IPS DF 6.9 (cell line): ENCODE data around the gene RHCG.
A peak's percentile ranks its signal among the peaks of the same experiment; 100 is the strongest.
"Not testable (repeated sequence)": the region's sequence is repeated elsewhere in the genome, so short reads cannot be mapped to it uniquely, and the experiment has no call there.

ENCODE experiments used
- DNase-seq: peaks from one replicate; pipeline ENCODE4 v3.0.0-alpha.2; 2013; ENCODE audit warnings: low read depth, low spot score
- H3K27ac ChIP-seq: one replicate; pipeline ENCODE4 v1.5.1; 2013; ENCODE audit warnings: low read length, control low read depth
- H3K27me3 ChIP-seq: 2 replicates; pipeline ENCODE4 v1.6.1; 2013; ENCODE audit warnings: mild to moderate bottlenecking, low read length; ENCODE audit not compliant: control insufficient read depth, insufficient read depth
- H3K36me3 ChIP-seq: 2 replicates; pipeline ENCODE4 v1.6.1; 2013; ENCODE audit warnings: low read length; ENCODE audit not compliant: control insufficient read depth, insufficient read depth
- H3K4me1 ChIP-seq: 2 replicates; pipeline ENCODE4 v1.6.1; 2013; ENCODE audit warnings: low read length; ENCODE audit not compliant: control insufficient read depth, insufficient read depth
- H3K4me3 ChIP-seq: 2 replicates; pipeline ENCODE4 v1.5.1; 2013; ENCODE audit warnings: mild to moderate bottlenecking, low read length
- H3K9me3 ChIP-seq: 2 replicates; pipeline ENCODE4 v1.6.1; 2013; ENCODE audit warnings: low read length, inconsistent platforms; ENCODE audit not compliant: control insufficient read depth, insufficient read depth
- WGBS: extraction: QIAGEN DNeasy Blood & Tissue Kit; methylation state at CpG from one replicate; pipeline ENCODE4 v1.1.7; 2013; ENCODE audit warnings: mixed read lengths, missing lambda C conversion rate; ENCODE audit not compliant: insufficient read length, insufficient coverage; 5-methylcytosine and 5-hydroxymethylcytosine counted together

The RHCG gene

GRCh38 chr15:89479173-89479572, 17.2 kb downstream of the RHCG start:
- H3K27ac ChIP-seq: no peak overlapping the region
- H3K4me3 ChIP-seq: no peak overlapping the region
- no peaks in the 10 kb centered on the region for H3K4me1 ChIP-seq
- no peaks in the 10 kb centered on the region for H3K36me3 ChIP-seq
- no peaks in the 10 kb centered on the region for H3K9me3 ChIP-seq
- H3K27me3 ChIP-seq: no peaks in the 10 kb centered on the region
- DNase-seq: no peak
- WGBS: no CpG with 5 or more reads among the region's 7 CpGs

GRCh38 chr15:89477411-89478242, 18.8 kb downstream of the RHCG start:
- no peaks in the 10 kb centered on the region for H3K9me3 ChIP-seq
- H3K36me3 ChIP-seq: no peaks in the 10 kb centered on the region
- DNase-seq: no peak
- H3K27me3 ChIP-seq: no peaks in the 10 kb centered on the region
- no peaks in the 10 kb centered on the region for H3K4me1 ChIP-seq
- H3K27ac ChIP-seq: no peak overlapping the region
- no CpG with 5 or more reads among the region's 22 CpGs for WGBS
- no peak overlapping the region for H3K4me3 ChIP-seq

DNA sequence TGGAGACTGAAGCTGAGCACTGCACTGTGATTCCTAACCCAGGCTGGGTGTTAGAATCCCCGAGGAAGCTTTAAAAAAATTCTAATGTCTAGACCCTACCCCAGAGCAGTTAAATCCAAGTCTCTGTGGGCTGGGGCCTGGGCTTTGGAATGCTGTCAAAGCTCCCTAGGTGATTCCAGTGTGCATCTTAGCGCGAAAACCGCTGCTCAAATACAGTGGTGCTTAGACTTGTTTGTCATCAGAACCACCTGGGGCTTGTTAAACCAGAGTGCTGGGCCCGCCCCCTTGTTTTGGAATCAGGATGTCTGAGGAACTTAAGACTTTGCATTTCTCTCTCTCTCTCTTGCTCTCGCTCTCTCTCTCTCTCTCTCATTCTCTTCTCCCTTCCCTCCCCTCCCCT, 20.7 kb downstream of the RHCG start:
- Histone ChIP-seq H3K9me3 (no peaks in the 10 kb centered on the region), H3K4me3 (no peak overlapping the region), H3K4me1 (no peaks in the 10 kb centered on the region), H3K36me3 (no peaks in the 10 kb centered on the region), H3K27me3 (no peaks in the 10 kb centered on the region), H3K27ac (no peak overlapping the region)
- DNase-seq: no peak
- WGBS: no CpG with 5 or more reads among the region's 6 CpGs

DNA sequence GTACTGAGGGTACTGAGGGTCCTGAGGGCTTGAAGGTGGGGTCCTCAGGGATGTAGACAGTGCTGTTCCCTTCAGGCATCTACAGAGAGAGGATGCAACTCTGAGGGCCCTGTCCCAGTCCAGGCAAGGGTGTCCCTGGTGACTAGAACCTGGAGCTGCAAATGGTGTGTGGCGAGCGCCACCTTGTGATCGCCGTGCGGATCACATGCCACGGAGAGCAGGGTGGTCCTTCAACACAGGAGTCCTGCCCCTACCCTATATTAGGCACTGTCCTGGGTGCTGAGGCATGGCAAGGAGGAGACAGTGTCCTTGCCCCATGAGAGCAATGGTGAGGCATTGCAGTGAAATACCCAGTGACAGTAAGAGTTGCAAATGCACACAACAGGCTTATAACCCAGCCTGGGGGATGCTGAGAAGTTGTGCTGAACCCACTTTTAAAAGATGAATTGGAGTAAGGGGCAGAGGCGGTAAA, 23.6 kb downstream of the RHCG start:
- peak; percentile 83 for DNase-seq
- Histone ChIP-seq H3K4me1 (peaks cover 3% of the 10 kb centered on the region; the same call in 1 of the 2 replicates), H3K4me3 (no peak overlapping the region), H3K27ac (no peak overlapping the region), H3K27me3 (no peaks in the 10 kb centered on the region), H3K36me3 (no peaks in the 10 kb centered on the region), H3K9me3 (no peaks in the 10 kb centered on the region)
- no CpG with 5 or more reads among the region's 7 CpGs for WGBS

- no peaks in the 10 kb centered on the region for H3K9me3 ChIP-seq
- no peak overlapping the region for H3K27ac ChIP-seq
- no CpG with 5 or more reads among the region's 15 CpGs for WGBS
- no peak for DNase-seq
- H3K4me3 ChIP-seq: no peak overlapping the region
- no peaks in the 10 kb centered on the region for H3K27me3 ChIP-seq
- no peaks in the 10 kb centered on the region for H3K36me3 ChIP-seq
- peaks cover 3% of the 10 kb centered on the region; the same call in 1 of the 2 replicates for H3K4me1 ChIP-seq
These were observed 26.8 kb downstream of the RHCG start for GRCh38 chr15:89469426-89470096.

- no CpG with 5 or more reads among the region's 1 CpG for WGBS
- H3K36me3 ChIP-seq, H3K9me3 ChIP-seq, H3K27ac ChIP-seq, H3K4me3 ChIP-seq, DNase-seq, H3K27me3 ChIP-seq, H3K4me1 ChIP-seq: not testable (repeated sequence)
These were observed 27.6 kb downstream of the RHCG start for GRCh38 chr15:89468813-89469212.

DNA sequence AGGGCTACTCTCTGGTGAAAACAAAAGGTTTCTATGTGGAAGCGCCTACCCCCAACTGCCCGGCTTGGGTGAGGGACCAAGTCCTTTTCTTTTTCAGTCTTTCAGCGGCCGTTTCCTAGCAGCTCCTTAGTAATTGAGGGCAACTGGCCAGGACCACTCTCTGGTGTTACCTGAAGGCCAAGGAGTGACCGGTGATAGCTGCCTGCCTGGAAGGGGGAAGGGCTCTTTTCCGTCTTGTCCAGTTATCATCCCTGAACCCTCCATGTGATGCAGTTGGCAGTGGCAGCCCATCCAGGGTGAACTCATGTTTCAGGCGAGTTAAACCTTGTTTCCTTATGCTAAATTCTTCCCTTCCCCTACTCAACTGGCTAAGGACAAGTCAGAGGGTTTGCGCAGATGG, 33.3 kb downstream of the RHCG start:
- Histone ChIP-seq H3K4me3 (no peak overlapping the region), H3K36me3 (no peaks in the 10 kb centered on the region), H3K27ac (no peak overlapping the region), H3K27me3 (no peaks in the 10 kb centered on the region), H3K9me3 (no peaks in the 10 kb centered on the region), H3K4me1 (peaks cover 4% of the 10 kb centered on the region)
- no peak for DNase-seq
- no CpG with 5 or more reads among the region's 8 CpGs for WGBS

- WGBS: no CpG with 5 or more reads among the region's 9 CpGs
- Histone ChIP-seq H3K9me3 (no peaks in the 10 kb centered on the region), H3K36me3 (no peaks in the 10 kb centered on the region), H3K4me3 (no peak overlapping the region), H3K4me1 (peaks cover 4% of the 10 kb centered on the region), H3K27ac (no peak overlapping the region), H3K27me3 (no peaks in the 10 kb centered on the region)
- no peak for DNase-seq
These were observed 34.0 kb downstream of the RHCG start for GRCh38 chr15:89462198-89462912.

GRCh38 chr15:89461386-89461785, 35.0 kb downstream of the RHCG start:
- Histone ChIP-seq H3K9me3 (no peaks in the 10 kb centered on the region), H3K4me3 (no peak overlapping the region), H3K27me3 (no peaks in the 10 kb centered on the region), H3K27ac (no peak overlapping the region), H3K36me3 (no peaks in the 10 kb centered on the region), H3K4me1 (peaks cover 4% of the 10 kb centered on the region)
- no CpG with 5 or more reads among the region's 4 CpGs for WGBS
- DNase-seq: no peak

GRCh38 chr15:89460048-89460447, 36.3 kb downstream of the RHCG start:
- Histone ChIP-seq H3K9me3 (no peaks in the 10 kb centered on the region), H3K27ac (no peak overlapping the region), H3K27me3 (no peaks in the 10 kb centered on the region), H3K4me3 (no peak overlapping the region), H3K4me1 (peaks cover 4% of the 10 kb centered on the region), H3K36me3 (no peaks in the 10 kb centered on the region)
- no CpG with 5 or more reads among the region's 2 CpGs for whole genome bisulfite sequencing
- no peak for DNase-seq
